Upper lobe of left lung (tissue), 6 donors: ENCODE measurements around the gene EHMT1. TPM values are rescaled to one million over a fixed set of nuclear protein-coding genes. Genes with fewer than 3 reads are reported as not detected.

ENCODE experiments used
- ATAC-seq, 2 donors: fragments of 200-7000 bp; cut with Tn5 transposase; one replicate each; pipeline ENCODE4 v1.9.1; 2022; ENCODE audit warnings: mild to moderate bottlenecking in 2 of 2, moderate library complexity in 2 of 2; ENCODE audit not compliant: low FRiP score in 2 of 2
- DNase-seq, 2 donors: peaks; one replicate each; pipeline ENCODE4 v3.0.0-alpha.2; 2019 to 2020
- H3K27ac ChIP-seq, 4 donors: fragments of 200-600 bp; sonication (generic); one replicate each; pipeline ENCODE4 v1.5.1; 2016 to 2019
- H3K27me3 ChIP-seq, 4 donors: fragments of 200-600 bp; sonication (generic); one replicate each; pipeline ENCODE4 v1.5.1; 2017 to 2019
- H3K36me3 ChIP-seq, 4 donors: fragments of 200-600 bp; sonication (generic); one replicate each; pipeline ENCODE4 v1.5.1; 2016 to 2019
- H3K4me1 ChIP-seq, 4 donors: fragments of 200-600 bp; sonication (generic); one replicate each; pipeline ENCODE4 v1.5.1; 2018 to 2019
- H3K4me3 ChIP-seq, 4 donors: fragments of 200-600 bp; sonication (generic); one replicate each; pipeline ENCODE4 v1.5.1; 2017 to 2019; ENCODE audit warnings: mild to moderate bottlenecking in 2 of 4, moderate library complexity in 1 of 4
- H3K9me3 ChIP-seq, 4 donors: fragments of 200-600 bp; sonication (generic); one replicate each; pipeline ENCODE4 v1.5.1; 2018 to 2019
- EP300 ChIP-seq, 4 donors: sonication (generic); formaldehyde crosslinking; IDR thresholded peaks; one replicate each; pipeline ENCODE4 v1.5.1; 2017; ENCODE audit warnings: antibody characterized with exemption in 4 of 4, control low read depth in 2 of 4
- POLR2A ChIP-seq, 4 donors: fragments of 450-650 bp; IDR thresholded peaks; one replicate each; pipeline ENCODE4 v1.5.1; 2016 to 2017; ENCODE audit warnings: antibody characterized with exemption in 4 of 4, mild to moderate bottlenecking in 2 of 4
- POLR2AphosphoS5 ChIP-seq, 2 donors: sonication (generic); formaldehyde crosslinking; IDR thresholded peaks; one replicate each; pipeline ENCODE4 v1.5.1; 2017; ENCODE audit warnings: antibody characterized with exemption in 2 of 2
- WGBS, 2 donors: methylation state at CpG; one replicate each; pipeline ENCODE4 v1.1.5; 2017 to 2018; 5-methylcytosine and 5-hydroxymethylcytosine counted together
- total RNA-seq, 6 donors: library from RNA; depleted of rRNA in 4 of 6; stranded (reverse); fragments of >200 nt in 4 of 6; gene quantifications; one replicate each; pipeline versions ENCODE4 v1.1.0 to v1.2.1, GENCODE V29; 2016 to 2021
- TF ChIP-seq, protein P1 (sequence below), 6 experiments: fragments of 450-650 bp in 4 of 6; fragments of 200-600 bp in 2 of 6; sonication (generic) in 2 of 6; IDR thresholded peaks; one replicate each; pipeline ENCODE4 v1.5.1; 2016 to 2019; ENCODE audit warnings: antibody characterized with exemption in 6 of 6
- donor health status: DM: no; HTN: no; CAD: no; lungs with moderate emphysema.
- donor health status: DM: no; HTN: yes; CAD: no; lungs with severe emphysema.

EHMT1 gene
- total RNA-seq, 6 donors from 2014 or later = 68.0 to 183 (median 83.6) TPM

DNA sequence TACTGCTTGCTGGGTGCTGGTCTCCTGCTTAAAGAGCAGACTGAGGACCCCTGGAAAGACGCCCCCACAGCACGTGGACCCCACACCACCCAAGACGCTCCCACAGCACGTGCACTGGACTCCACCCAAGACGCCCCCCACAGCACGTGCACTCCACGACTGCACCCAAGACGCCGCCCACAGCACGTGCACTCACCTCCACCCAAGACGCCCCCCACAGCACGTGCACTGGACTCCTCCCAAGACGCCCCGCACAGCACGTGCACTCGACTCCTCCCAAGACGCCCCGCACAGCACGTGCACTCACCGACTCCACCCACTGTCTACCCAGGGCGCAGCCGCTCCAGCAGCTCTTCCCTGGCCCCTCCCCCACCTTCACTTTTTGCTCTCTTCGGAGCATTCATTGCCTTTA is 50.5 kb downstream of the EHMT1 start:
- Histone ChIP-seq H3K36me3 (peaks cover 0 to 7% (median 3%) of the 10 kb centered on the region in 4 donors), H3K27ac (no peak overlapping the region), H3K27me3 (no peaks in the 10 kb centered on the region), H3K4me3 (no peak overlapping the region), H3K4me1 (peaks cover 13 to 42% (median 31%) of the 10 kb centered on the region in 4 donors), H3K9me3 (no peaks in the 10 kb centered on the region)
- no peak for DNase-seq
- WGBS, 2 donors = 89 to 92% methylated on average over 23 of the region's 23 CpGs
- peak; percentile 46 to 80 for ATAC-seq
- TF ChIP-seq POLR2A (IDR thresholded peaks at IDR 0.05) = no peak
- TF ChIP-seq, protein P1, sequence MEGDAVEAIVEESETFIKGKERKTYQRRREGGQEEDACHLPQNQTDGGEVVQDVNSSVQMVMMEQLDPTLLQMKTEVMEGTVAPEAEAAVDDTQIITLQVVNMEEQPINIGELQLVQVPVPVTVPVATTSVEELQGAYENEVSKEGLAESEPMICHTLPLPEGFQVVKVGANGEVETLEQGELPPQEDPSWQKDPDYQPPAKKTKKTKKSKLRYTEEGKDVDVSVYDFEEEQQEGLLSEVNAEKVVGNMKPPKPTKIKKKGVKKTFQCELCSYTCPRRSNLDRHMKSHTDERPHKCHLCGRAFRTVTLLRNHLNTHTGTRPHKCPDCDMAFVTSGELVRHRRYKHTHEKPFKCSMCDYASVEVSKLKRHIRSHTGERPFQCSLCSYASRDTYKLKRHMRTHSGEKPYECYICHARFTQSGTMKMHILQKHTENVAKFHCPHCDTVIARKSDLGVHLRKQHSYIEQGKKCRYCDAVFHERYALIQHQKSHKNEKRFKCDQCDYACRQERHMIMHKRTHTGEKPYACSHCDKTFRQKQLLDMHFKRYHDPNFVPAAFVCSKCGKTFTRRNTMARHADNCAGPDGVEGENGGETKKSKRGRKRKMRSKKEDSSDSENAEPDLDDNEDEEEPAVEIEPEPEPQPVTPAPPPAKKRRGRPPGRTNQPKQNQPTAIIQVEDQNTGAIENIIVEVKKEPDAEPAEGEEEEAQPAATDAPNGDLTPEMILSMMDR (IDR thresholded peaks at IDR 0.05) = no peak
- no peak for TF ChIP-seq EP300 (IDR thresholded peaks at IDR 0.05)
- no peak for TF ChIP-seq POLR2AphosphoS5 (IDR thresholded peaks at IDR 0.05)

DNA sequence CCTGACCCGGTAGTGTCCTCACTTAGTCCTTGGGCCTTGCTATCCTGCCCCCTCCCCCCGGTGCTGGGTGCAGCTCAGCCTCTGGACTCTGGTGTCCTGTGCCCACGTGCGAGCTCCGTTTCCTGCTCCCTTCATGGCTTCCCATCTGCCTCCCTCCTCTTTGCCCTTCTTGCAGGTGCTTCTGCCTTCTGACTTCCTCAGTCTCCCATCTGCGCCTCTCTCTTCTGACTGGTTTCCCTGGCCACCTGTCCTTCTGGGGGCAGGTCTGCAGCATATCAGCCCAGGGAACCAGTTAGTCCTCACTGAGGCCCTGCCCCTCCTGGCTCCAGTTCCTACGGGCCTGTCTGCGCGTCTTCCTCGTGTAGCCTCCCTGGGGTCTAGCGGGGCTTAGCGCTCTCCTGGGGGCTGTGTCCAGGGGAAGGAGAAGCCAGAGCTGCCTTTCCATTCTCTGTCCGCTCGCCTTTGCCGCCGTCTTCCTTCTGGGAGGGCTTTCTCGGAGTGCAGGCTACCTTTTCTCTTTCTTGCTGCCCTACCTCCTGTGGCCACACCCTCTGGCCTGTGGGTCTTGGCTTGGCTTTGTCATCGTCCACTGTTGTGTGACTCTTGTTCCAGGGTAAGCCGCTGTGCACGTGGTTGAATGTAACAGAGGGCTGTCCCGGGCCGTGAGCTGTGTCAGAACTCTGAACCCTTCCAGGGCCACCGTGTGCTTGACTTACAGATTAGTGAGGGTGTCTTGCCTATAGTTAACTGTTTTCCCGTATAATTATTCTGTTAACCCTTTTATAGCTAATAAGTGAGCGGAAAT is 51.8 kb downstream of the EHMT1 start:
- no peaks in the 10 kb centered on the region for H3K27me3 ChIP-seq
- TF ChIP-seq POLR2AphosphoS5 (IDR thresholded peaks at IDR 0.05) = no peak
- TF ChIP-seq, protein P1 (IDR thresholded peaks at IDR 0.05) = no peak
- 65 to 66% methylated on average over 25 of the region's 25 CpGs for WGBS, 2 donors
- H3K27ac ChIP-seq = no peak overlapping the region
- DNase-seq (no peak), ATAC-seq (peak in 1 of 2 donors; percentile 49)
- peaks cover 0 to 7% (median 3%) of the 10 kb centered on the region in 4 donors for H3K36me3 ChIP-seq
- H3K4me1 ChIP-seq = peaks cover 13 to 31% (median 24%) of the 10 kb centered on the region in 4 donors
- no peak overlapping the region for H3K4me3 ChIP-seq
- no peaks in the 10 kb centered on the region for H3K9me3 ChIP-seq

DNA sequence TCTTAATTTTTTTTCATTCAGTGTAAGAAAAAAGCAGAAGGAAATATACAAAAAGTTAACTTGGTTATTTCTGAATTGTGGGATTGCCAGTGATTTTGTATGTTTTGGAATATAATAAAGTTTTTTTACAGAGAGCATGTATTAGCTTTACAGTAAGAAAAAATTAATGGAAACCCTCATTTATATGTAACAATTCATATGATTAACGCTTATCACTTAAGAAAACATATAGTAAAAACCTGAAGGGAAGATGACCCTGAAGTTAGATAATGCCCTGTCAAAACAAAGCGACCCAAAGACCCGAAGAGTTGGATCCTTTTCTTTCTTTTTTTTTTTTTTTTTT is 52.4 kb downstream of the EHMT1 start:
- Histone ChIP-seq H3K36me3 (peaks cover 0 to 7% (median 3%) of the 10 kb centered on the region in 4 donors), H3K4me1 (peaks cover 11 to 26% (median 22%) of the 10 kb centered on the region in 4 donors), H3K4me3 (no peak overlapping the region), H3K27me3 (no peaks in the 10 kb centered on the region), H3K27ac (no peak overlapping the region), H3K9me3 (no peaks in the 10 kb centered on the region)
- ATAC-seq (no peak), DNase-seq (no peak)
- no peak for TF ChIP-seq POLR2A (IDR thresholded peaks at IDR 0.05)
- TF ChIP-seq, protein P1 (IDR thresholded peaks at IDR 0.05) = no peak
- no peak for TF ChIP-seq EP300 (IDR thresholded peaks at IDR 0.05)
- TF ChIP-seq POLR2AphosphoS5 (IDR thresholded peaks at IDR 0.05) = no peak
- 87 to 91% methylated on average over 3 of the region's 3 CpGs for WGBS, 2 donors

DNA sequence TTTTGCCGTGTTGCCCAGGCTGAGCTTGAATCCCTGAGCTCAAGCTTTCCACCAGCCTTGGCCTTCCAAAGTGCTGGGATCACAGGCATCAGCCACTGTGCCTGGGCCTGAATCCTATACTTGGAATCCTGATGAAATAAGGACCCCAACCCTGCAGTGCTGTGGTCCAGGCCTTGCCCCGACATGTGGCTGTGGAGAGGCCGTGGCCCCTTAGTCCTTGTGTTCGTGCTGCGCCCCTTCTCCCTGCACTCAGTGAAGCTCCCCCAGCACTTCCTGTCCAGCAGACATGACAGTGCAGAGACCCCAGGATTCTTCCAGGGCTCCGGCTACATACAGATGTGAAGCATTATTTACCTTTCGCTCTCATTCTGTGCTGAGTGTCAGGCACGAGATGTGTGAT is 52.9 kb downstream of the EHMT1 start:
- TF ChIP-seq, protein P1 (IDR thresholded peaks at IDR 0.05) = no peak
- TF ChIP-seq POLR2A (IDR thresholded peaks at IDR 0.05) (no peak), EP300 (IDR thresholded peaks at IDR 0.05) (no peak), POLR2AphosphoS5 (IDR thresholded peaks at IDR 0.05) (no peak)
- WGBS, 2 donors = 89 to 95% methylated on average over 4 to 8 of the region's 8 CpGs
- no peaks in the 10 kb centered on the region for H3K9me3 ChIP-seq
- no peak for DNase-seq
- no peaks in the 10 kb centered on the region for H3K27me3 ChIP-seq
- H3K4me3 ChIP-seq = no peak overlapping the region
- H3K27ac ChIP-seq = no peak overlapping the region
- peaks cover 0 to 7% (median 3%) of the 10 kb centered on the region in 4 donors for H3K36me3 ChIP-seq
- no peak for ATAC-seq
- peaks cover 5 to 20% (median 16%) of the 10 kb centered on the region in 4 donors for H3K4me1 ChIP-seq
